Raji (cell line): ENCODE data around the gene LRRIQ4.
A peak's percentile ranks its signal among the peaks of the same experiment; 100 is the strongest.

ENCODE experiments used
- POLR2A ChIP-seq: IDR thresholded peaks from 2 replicates; pipeline ENCODE4 v1.6.1; 2011; ENCODE audit warnings: low read depth, low read length, control low read depth; ENCODE audit not compliant: insufficient read depth

The LRRIQ4 gene

GRCh38 chr3:169787120-169787519, 25.6 kb upstream of the LRRIQ4 start:
- TF ChIP-seq POLR2A: no peak

- TF ChIP-seq POLR2A: no peak
Measured at GRCh38 chr3:169787791-169788190, 24.9 kb upstream of the LRRIQ4 start.

- no peak for TF ChIP-seq POLR2A
Measured at GRCh38 chr3:169790219-169790618, 22.5 kb upstream of the LRRIQ4 start.

GRCh38 chr3:169790687-169791429, 21.8 kb upstream of the LRRIQ4 start:
- no peak for TF ChIP-seq POLR2A

GRCh38 chr3:169792359-169792758, 20.3 kb upstream of the LRRIQ4 start:
- no peak for TF ChIP-seq POLR2A

- no peak for TF ChIP-seq POLR2A
Measured at GRCh38 chr3:169804681-169805080, 8.0 kb upstream of the LRRIQ4 start.

- TF ChIP-seq POLR2A: no peak
Measured at GRCh38 chr3:169809230-169809795, 3.4 kb upstream of the LRRIQ4 start.

GRCh38 chr3:169811631-169812331, 889 bp upstream of the LRRIQ4 start:
- peak; percentile 28; the same call in 1 of the 2 replicates for TF ChIP-seq POLR2A

- no peak for TF ChIP-seq POLR2A
Measured at GRCh38 chr3:169813278-169813677, 608 bp downstream of the LRRIQ4 start.

- TF ChIP-seq POLR2A: peak; percentile 47; the same call in 1 of the 2 replicates
Measured at GRCh38 chr3:169813757-169814517, 1.3 kb downstream of the LRRIQ4 start.

- no peak for TF ChIP-seq POLR2A
Measured at GRCh38 chr3:169815590-169816150, 3.0 kb downstream of the LRRIQ4 start.

GRCh38 chr3:169818316-169818715, 5.6 kb downstream of the LRRIQ4 start:
- TF ChIP-seq POLR2A: no peak

GRCh38 chr3:169822091-169822490, 9.4 kb downstream of the LRRIQ4 start:
- no peak for TF ChIP-seq POLR2A

- no peak for TF ChIP-seq POLR2A
Measured at GRCh38 chr3:169822540-169822939, 9.9 kb downstream of the LRRIQ4 start.

GRCh38 chr3:169822983-169823382, 10.3 kb downstream of the LRRIQ4 start:
- TF ChIP-seq POLR2A: no peak
